GM19328 (cell line): ENCODE data around the gene ARHGAP40.

Experiments
- ATAC-seq: cut with Tn5 transposase; IDR thresholded peaks from one replicate; pipeline ENCODE4 v1.9.1; 2021; ENCODE audit warnings: mild to moderate bottlenecking, moderate library complexity; ENCODE audit not compliant: unreplicated experiment

ARHGAP40 gene

GRCh38 chr20:38673725-38674091, 72.1 kb downstream of the ARHGAP40 start:
- ATAC-seq, result no peak

GRCh38 chr20:38674092-38674764, 72.6 kb downstream of the ARHGAP40 start:
- ATAC-seq, result no peak

GRCh38 chr20:38674765-38675133, 73.1 kb downstream of the ARHGAP40 start:
- ATAC-seq, result no peak

- no peak for ATAC-seq
Observed at GRCh38 chr20:38676576-38676975, 75.0 kb downstream of the ARHGAP40 start.

- no peak for ATAC-seq
Observed at GRCh38 chr20:38680500-38681306, 79.1 kb downstream of the ARHGAP40 start.

GRCh38 chr20:38685271-38685670, 83.7 kb downstream of the ARHGAP40 start:
- no peak for ATAC-seq

- no peak for ATAC-seq
Observed at GRCh38 chr20:38685853-38686473, 84.4 kb downstream of the ARHGAP40 start.

GRCh38 chr20:38692436-38693411, 91.1 kb downstream of the ARHGAP40 start:
- ATAC-seq, result no peak

GRCh38 chr20:38697306-38697705, 95.7 kb downstream of the ARHGAP40 start:
- ATAC-seq, result no peak

GRCh38 chr20:38698541-38698940, 96.9 kb downstream of the ARHGAP40 start:
- ATAC-seq, result no peak

- ATAC-seq, result no peak
Observed at GRCh38 chr20:38700141-38700540, 98.5 kb downstream of the ARHGAP40 start.
